NCI-H1092 (cell line): Measurements from ENCODE around the gene HSPD1.
"Not testable (repeated sequence)": the region's sequence is repeated elsewhere in the genome, so short reads cannot be mapped to it uniquely, and the experiment has no call there.

Source experiments
- DNase-seq: peaks from one replicate; lab custom pipeline; 2025; lab: John Stamatoyannopoulos, UW

HSPD1 gene

DNA sequence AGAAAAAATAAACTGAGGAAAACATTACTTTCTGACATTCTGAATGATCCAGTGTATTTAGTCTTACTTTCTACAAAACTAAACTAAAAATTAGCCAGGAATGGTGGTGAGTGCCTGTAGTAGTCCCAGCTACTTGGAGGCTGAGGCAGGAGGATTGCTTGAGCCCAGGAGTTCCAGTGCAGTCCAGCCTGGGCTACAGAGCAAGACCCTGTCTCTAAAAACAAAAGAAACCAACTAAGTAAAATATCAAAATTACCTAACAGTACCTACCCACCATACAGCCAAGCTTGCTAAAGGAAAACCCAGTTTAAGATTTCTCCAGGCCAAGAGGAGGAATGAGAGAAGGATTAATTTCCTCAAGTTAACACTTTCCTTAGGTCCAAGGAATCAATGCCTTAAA, 2.9 kb downstream of the HSPD1 start:
- no peak for DNase-seq

DNA sequence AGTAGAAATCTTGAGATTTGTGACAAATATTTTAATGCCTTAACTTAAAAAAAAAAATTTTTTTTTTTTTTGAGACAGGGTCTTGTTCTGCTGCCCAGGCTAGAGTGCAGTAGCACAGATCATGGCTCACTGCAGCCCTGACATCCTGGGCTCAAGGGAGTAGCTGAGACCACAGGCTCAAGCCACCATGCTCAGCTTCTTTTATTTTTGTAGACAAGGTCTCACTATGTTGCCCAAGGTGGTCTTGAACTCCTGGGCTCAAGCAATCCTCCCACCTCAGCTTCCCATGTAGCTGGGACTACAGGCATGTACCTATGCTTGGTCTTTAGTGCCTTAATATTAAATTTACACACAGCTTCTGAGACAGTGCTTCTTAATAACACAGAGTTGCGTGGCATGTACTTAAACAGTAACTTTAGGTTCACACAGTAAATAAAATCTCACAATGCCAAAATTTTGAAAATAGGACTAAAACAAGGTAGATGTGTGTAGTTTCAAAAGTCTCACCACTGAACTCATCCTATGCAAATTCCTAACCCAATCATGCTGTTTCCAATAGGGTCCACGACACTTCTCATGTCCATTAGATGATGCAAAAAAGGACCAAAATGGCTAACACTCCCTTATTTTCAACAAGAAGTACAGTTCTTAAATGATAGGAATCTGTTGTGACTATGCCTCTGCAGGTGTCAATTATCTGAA, 4.1 kb downstream of the HSPD1 start:
- DNase-seq = no peak

- no peak for DNase-seq
Observed at GRCh38 chr2:197487385-197487784, 12.3 kb downstream of the HSPD1 start.

GRCh38 chr2:197486175-197486574, 13.5 kb downstream of the HSPD1 start:
- no peak for DNase-seq

GRCh38 chr2:197484248-197484647, 15.4 kb downstream of the HSPD1 start:
- DNase-seq = not testable (repeated sequence)

DNA sequence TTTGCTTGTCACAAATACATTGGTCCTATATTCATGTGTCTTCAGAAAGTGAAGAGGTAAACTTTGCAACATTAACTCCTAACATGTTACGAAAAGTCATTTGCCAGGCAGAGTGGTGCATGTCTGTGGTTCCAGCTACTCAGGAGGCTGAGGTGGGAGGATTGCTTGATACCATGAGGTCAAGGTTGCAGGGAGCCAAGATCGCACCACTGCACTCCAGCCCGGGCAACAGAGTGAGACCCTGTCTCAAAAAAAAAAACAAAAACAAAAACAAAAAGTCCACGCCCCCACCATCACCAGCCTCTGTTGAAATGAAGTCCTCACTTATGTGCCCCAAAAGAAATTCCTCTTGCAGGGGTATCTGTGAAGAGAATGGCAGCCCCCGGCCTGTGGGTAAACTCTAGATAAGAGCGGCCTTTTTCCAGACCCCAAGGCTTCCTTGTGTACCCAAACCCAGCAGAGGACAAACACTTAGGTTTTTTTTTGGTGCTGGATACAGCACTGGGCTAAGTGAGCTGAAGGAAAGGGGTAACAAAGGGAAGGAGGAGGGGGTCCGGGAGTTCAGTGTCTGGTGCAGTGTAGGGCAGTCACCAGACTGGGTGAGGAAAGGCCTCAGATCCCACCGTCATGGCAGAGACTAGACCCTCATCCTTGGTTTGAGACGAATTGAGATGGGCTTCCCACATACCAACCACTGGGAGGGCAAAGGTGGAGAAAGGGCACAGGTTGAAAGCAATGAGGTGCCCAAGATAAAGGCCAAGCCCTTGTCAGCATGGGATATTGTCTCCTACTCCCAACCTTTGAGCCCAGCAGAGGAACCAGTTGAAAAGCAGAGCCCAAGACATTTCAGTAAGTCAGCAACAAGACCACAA, 19.2 kb downstream of the HSPD1 start:
- no peak for DNase-seq

DNA sequence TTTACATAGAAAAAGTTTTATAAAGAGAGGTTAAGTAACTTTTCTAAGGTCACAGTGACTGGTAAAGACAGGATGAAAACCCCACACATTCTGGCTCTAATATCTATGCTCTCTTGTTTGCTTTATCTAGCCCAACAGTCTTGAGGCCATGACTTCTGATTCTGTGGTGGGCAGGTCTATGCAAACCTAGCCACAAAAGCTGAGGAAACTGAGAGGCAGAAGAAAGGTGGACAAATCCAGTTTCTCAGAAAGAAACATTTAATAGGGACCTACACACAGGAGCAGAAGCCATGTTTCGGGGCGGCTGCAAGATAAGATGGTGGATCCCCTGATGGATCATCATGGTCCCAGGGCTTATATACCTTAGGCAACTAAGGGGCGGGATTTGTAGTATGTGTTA, 21.8 kb downstream of the HSPD1 start:
- DNase-seq = no peak

DNA sequence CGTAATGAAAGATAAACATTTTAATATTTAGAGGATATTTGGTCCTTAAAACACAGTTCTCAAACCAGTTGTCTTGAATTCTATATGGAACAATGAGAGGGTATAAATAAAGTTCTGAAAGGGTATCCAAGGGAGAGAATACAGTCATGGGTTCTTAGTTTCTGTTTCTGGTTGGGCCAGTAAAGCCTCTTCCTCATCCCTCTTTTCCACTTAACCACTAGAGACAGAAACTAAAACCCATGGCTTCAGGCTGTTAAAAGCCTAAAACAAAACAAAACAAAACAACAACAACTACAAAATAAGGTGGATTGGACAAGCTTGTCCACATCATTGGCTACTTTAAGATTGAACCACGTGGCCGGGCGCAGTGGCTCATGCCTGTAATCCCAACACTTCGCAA, 27.5 kb downstream of the HSPD1 start:
- DNase-seq = no peak

GRCh38 chr2:197464175-197464574, 35.5 kb downstream of the HSPD1 start:
- DNase-seq = no peak

DNA sequence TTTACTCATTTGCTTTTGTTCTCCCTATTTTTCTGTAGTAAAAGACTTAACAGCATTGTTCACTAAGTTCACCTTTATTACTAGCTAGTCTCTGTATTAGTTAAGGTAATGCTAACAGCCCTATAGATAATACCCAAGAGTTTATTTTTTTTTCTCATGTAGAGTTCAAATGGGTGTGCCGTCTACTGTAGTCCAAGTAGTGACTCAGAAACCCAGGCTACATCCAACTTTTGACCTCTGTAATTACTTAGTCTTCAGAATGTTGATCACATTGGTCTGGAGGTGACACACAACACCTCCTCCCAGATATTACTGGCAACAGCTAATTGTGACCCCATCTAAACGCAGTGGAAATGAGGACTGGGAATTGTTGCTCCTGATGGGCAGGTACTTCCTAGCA, 38.6 kb downstream of the HSPD1 start:
- DNase-seq = no peak

DNA sequence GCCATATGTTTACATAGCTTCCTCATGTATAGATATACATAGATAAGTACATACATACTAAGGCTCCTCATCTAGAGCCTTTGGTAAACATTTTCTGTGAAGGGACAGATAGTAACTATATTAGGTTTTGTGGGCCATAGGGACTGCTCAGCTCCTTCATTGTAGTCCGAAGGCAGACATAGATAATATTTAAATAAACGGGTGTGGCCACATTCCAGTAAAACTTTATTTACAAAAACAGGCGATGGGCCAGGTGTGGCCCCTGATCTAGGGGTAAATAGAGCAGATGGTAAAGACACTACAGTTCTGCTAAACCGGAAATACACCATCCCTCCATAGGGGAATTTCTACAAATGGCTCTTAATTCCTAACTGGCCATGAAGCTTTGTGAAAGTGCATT, 39.0 kb downstream of the HSPD1 start:
- DNase-seq = no peak

- DNase-seq = no peak
Observed at GRCh38 chr2:197455428-197455827, 44.2 kb downstream of the HSPD1 start.

GRCh38 chr2:197454923-197455322, 44.7 kb downstream of the HSPD1 start:
- DNase-seq = no peak

- DNase-seq = no peak
Observed at GRCh38 chr2:197453914-197454398, 45.7 kb downstream of the HSPD1 start.

GRCh38 chr2:197453123-197453913, 46.3 kb downstream of the HSPD1 start, which contains the start of gene COQ10B:
Gene COQ10B, plus strand, starts transcription at chr2:197453552. Its CDS starts 9 bp downstream, at chr2:197453561.
- peak; percentile 97 for DNase-seq

- DNase-seq = no peak
Observed at GRCh38 chr2:197452754-197453122, 46.9 kb downstream of the HSPD1 start.

DNA sequence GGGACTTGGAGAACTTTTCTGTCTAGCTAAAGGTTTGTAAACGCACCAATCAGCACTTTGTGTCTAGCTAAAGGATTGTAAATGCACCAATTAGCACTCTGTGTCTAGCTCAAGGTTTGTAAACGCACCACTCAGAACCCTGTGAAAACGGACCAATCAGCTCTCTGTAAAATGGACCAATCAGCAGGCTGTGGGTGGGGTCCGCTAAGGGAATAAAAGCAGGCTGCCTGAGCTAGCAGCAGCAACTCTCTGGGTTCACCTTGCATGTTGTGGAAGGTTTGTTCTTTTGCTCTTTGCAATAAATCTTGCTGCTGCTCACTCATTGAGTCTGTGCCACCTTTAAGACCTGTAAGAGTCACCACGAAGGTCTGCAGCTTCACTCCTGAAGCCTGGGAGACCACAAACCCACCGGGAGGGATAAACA, 48.7 kb downstream of the HSPD1 start:
- peak; percentile 0 for DNase-seq

DNA sequence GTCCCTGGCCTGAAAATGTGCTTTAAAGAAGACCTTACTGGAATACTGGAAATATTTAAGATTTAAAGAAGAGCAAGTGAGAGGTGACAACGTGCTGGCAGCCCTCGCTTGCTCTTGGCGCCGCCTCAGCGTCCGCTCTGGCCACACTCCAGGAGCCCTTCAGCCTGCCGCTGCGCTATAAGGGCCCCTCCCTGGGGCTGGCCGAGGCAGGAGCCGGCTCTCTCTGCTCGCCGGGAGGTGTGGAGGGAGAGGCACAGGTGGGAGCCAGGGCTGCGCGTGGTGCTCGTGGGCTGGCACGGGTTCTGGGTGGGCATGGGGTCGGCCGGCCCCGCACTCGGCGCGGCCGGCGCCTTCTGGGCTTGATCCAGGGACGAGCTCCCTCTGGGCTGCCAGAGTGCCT, 49.2 kb downstream of the HSPD1 start:
- DNase-seq = peak; percentile 1

DNA sequence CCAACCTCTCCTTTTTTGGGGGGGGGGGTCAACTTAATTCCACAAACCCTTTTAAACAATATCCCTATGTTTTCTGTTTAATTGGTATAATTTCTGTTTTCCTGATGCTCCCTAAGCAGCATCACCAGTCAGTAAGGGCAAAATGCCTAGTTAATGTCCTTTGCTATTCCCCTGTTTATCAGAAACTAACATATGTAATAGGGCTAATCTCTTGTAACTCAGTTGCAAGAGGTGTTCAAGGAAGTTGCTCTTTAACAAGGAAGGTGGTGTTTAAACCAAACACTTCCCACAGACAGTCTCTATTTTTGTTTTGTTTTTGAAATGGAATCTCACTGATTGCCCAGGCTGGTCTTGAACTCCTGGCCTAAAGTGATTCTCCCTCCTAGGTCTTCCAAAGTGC, 52.8 kb downstream of the HSPD1 start:
- DNase-seq = no peak

- no peak for DNase-seq
Observed at GRCh38 chr2:197445746-197446145, 53.9 kb downstream of the HSPD1 start.

- DNase-seq = no peak
Observed at GRCh38 chr2:197442857-197443256, 56.8 kb downstream of the HSPD1 start.

GRCh38 chr2:197437380-197437779, 62.3 kb downstream of the HSPD1 start:
- DNase-seq = no peak
